ENCODE results near the gene JPT2. TPM values are rescaled to one million over a fixed set of nuclear protein-coding genes. Genes with fewer than 3 reads are reported as not detected.

The JPT2 gene
- total and polyA plus RNA-seq, 10 of the 15 experiments (the other 5 are each of a cell fraction or from before 2014, with no cell fraction given), result 11.7 to 78.4 (median 48.4) TPM

DNA sequence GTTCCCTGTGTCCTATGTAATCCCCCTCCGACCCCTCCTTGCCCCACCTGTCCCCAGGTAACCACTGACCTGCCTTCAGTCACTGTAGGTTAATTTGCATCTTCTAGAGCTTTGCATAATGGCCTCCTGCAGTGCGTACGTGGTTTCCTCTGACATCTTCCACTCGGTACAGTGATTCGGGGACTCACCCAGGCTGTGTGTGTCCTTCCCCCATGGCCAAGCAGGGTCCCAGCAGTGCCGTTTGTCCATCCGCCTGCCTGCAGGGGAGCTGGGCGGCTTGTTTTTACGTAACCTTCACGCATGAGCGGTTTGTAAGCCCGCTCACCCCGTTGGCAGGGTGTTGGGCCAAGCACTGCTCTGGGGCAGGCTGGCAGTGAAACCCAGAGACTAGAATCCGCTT is 35.9 kb downstream of the JPT2 start (continued):
- TF ChIP-seq IKZF2 (IDR thresholded peaks at IDR 0.05) (peak in 1 of 2 experiments; percentile 25; a peak in 1 of 4 replicates), YY1 (IDR thresholded peaks at IDR 0.05; ENCODE audit: low read depth, low read length) (peak; percentile 78), PAX5 (IDR thresholded peaks at IDR 0.05; ENCODE audit: borderline replicate concordance, low read depth, low read length) (peak; percentile 98), TAF1 (IDR thresholded peaks at IDR 0.05; ENCODE audit: borderline replicate concordance, low read depth, low read length) (no peak; the same call in 1 of the 2 replicates), CHD1 (IDR thresholded peaks at IDR 0.05; ENCODE audit: low read depth, low read length) (no peak), ASH2L (IDR thresholded peaks at IDR 0.05; ENCODE audit: borderline replicate concordance, low read depth) (0 out of 2 replicates have a peak, but pooled peaks have one; percentile 37), POLR2AphosphoS2 (IDR thresholded peaks at IDR 0.05; ENCODE audit: low read depth, low read length) (no peak), IRF4 (IDR thresholded peaks at IDR 0.05; ENCODE audit: low read depth, low read length) (0 out of 2 replicates have a peak, but pooled peaks have one; percentile 14), ESRRA (IDR thresholded peaks at IDR 0.05; ENCODE audit: low read length) (no peak), RAD21 (IDR thresholded peaks at IDR 0.05; ENCODE audit: insufficient read depth, low read depth, low read length) (no peak), ZSCAN29 (IDR thresholded peaks at IDR 0.05) (no peak)
- TF ChIP-seq, protein P1, sequence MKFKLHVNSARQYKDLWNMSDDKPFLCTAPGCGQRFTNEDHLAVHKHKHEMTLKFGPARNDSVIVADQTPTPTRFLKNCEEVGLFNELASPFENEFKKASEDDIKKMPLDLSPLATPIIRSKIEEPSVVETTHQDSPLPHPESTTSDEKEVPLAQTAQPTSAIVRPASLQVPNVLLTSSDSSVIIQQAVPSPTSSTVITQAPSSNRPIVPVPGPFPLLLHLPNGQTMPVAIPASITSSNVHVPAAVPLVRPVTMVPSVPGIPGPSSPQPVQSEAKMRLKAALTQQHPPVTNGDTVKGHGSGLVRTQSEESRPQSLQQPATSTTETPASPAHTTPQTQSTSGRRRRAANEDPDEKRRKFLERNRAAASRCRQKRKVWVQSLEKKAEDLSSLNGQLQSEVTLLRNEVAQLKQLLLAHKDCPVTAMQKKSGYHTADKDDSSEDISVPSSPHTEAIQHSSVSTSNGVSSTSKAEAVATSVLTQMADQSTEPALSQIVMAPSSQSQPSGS (IDR thresholded peaks at IDR 0.05; ENCODE audit: low read length), result no peak
- TF ChIP-seq, protein P2, sequence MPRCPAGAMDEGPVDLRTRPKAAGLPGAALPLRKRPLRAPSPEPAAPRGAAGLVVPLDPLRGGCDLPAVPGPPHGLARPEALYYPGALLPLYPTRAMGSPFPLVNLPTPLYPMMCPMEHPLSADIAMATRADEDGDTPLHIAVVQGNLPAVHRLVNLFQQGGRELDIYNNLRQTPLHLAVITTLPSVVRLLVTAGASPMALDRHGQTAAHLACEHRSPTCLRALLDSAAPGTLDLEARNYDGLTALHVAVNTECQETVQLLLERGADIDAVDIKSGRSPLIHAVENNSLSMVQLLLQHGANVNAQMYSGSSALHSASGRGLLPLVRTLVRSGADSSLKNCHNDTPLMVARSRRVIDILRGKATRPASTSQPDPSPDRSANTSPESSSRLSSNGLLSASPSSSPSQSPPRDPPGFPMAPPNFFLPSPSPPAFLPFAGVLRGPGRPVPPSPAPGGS (IDR thresholded peaks at IDR 0.05; ENCODE audit: borderline replicate concordance, insufficient read depth, low read depth, low read length, poor library complexity, severe bottlenecking), result no peak
- TF ChIP-seq, protein P3, sequence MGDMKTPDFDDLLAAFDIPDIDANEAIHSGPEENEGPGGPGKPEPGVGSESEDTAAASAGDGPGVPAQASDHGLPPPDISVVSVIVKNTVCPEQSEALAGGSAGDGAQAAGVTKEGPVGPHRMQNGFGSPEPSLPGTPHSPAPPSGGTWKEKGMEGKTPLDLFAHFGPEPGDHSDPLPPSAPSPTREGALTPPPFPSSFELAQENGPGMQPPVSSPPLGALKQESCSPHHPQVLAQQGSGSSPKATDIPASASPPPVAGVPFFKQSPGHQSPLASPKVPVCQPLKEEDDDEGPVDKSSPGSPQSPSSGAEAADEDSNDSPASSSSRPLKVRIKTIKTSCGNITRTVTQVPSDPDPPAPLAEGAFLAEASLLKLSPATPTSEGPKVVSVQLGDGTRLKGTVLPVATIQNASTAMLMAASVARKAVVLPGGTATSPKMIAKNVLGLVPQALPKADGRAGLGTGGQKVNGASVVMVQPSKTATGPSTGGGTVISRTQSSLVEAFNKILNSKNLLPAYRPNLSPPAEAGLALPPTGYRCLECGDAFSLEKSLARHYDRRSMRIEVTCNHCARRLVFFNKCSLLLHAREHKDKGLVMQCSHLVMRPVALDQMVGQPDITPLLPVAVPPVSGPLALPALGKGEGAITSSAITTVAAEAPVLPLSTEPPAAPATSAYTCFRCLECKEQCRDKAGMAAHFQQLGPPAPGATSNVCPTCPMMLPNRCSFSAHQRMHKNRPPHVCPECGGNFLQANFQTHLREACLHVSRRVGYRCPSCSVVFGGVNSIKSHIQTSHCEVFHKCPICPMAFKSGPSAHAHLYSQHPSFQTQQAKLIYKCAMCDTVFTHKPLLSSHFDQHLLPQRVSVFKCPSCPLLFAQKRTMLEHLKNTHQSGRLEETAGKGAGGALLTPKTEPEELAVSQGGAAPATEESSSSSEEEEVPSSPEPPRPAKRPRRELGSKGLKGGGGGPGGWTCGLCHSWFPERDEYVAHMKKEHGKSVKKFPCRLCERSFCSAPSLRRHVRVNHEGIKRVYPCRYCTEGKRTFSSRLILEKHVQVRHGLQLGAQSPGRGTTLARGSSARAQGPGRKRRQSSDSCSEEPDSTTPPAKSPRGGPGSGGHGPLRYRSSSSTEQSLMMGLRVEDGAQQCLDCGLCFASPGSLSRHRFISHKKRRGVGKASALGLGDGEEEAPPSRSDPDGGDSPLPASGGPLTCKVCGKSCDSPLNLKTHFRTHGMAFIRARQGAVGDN (IDR thresholded peaks at IDR 0.05), result no peak
- TF ChIP-seq, protein P4, sequence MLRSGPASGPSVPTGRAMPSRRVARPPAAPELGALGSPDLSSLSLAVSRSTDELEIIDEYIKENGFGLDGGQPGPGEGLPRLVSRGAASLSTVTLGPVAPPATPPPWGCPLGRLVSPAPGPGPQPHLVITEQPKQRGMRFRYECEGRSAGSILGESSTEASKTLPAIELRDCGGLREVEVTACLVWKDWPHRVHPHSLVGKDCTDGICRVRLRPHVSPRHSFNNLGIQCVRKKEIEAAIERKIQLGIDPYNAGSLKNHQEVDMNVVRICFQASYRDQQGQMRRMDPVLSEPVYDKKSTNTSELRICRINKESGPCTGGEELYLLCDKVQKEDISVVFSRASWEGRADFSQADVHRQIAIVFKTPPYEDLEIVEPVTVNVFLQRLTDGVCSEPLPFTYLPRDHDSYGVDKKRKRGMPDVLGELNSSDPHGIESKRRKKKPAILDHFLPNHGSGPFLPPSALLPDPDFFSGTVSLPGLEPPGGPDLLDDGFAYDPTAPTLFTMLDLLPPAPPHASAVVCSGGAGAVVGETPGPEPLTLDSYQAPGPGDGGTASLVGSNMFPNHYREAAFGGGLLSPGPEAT (IDR thresholded peaks at IDR 0.05; ENCODE audit: low read depth), result 0 out of 2 replicates have a peak, but pooled peaks have one; percentile 20
